Neural progenitor cell (in vitro differentiated cells): ENCODE data around the gene SMC4.

Experiments used
- CTCF ChIP-seq: fragments of 200-600 bp; sonication (generic); IDR thresholded peaks from 2 replicates; pipeline ENCODE4 v1.5.1; 2017; ENCODE audit warnings: antibody characterized with exemption, mild to moderate bottlenecking
- EZH2 ChIP-seq: fragments of 200-600 bp; sonication (generic); IDR thresholded peaks from 2 replicates; pipeline ENCODE4 v1.6.1; 2017; ENCODE audit warnings: antibody characterized with exemption, mild to moderate bottlenecking, moderate library complexity
- EZH2phosphoT487 ChIP-seq: fragments of 200-600 bp; sonication (generic); IDR thresholded peaks from 2 replicates; pipeline ENCODE4 v1.6.1; 2017; ENCODE audit warnings: antibody characterized with exemption

- TF ChIP-seq CTCF: no peak
- no peak for TF ChIP-seq EZH2
- TF ChIP-seq EZH2phosphoT487: no peak
Measured at GRCh38 chr3:160390565-160391138, 8.8 kb upstream of the SMC4 start.
